Mammary epithelial cell (primary cell): ENCODE data around the gene TNS1.

Source experiments
- EZH2 ChIP-seq: IDR thresholded peaks from 2 replicates; pipeline ENCODE4 v1.6.1; 2012; ENCODE audit warnings: low read length, inconsistent platforms, borderline replicate concordance
- TF ChIP-seq, protein P1 (sequence below), 2 donors: IDR thresholded peaks in 1 of 2; conservative IDR thresholded peaks in 1 of 2; 2 replicates each; pipeline ENCODE4 v1.5.1; 2011 to 2012; ENCODE audit warnings: inconsistent platforms in 2 of 2, low read length in 2 of 2, mild to moderate bottlenecking in 2 of 2, control low read depth in 1 of 2, low read depth in 1 of 2; ENCODE audit not compliant: insufficient read depth in 1 of 2; ENCODE audit errors: extremely low read depth in 1 of 2

DNA sequence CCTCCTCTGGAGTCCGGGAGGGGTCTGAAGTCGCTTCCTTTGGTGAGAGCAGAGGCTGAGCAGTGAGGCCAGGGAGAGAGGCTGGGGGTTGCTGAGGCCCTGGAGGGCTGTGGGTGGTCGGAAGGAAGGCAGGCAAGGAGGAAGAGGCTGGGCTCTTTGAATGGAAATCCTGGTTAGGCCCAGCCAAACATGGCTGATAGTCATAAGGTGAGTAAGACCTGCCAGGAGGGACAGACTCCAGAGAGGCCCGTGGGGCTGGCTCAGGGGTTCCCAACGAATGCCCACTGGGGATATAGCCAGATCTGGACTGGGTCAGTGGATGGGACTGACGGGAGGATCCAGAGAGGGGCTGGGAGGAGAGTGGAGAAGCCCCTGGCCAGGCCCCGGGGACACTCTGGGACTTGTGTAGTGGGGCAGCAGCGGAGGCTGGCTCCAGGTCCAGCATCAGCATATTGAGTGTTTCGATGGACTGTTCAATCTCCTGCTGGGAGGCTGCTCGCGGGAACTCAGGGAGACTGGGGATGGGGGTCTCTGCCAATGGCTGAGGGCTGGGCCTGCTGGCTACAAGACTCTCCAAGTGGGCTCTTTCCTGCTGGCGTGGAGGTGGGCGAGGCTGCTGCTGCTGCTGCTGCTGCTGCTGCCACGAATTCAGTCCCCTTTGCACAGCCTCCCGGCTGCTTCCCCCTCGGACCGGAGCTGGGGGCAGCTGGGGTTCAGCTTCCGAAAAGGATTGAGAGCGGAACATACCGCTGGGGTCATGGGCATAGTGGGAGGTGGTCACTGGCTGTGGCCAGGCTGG, 155.0 kb downstream of the TNS1 start:
- TF ChIP-seq, protein P1, sequence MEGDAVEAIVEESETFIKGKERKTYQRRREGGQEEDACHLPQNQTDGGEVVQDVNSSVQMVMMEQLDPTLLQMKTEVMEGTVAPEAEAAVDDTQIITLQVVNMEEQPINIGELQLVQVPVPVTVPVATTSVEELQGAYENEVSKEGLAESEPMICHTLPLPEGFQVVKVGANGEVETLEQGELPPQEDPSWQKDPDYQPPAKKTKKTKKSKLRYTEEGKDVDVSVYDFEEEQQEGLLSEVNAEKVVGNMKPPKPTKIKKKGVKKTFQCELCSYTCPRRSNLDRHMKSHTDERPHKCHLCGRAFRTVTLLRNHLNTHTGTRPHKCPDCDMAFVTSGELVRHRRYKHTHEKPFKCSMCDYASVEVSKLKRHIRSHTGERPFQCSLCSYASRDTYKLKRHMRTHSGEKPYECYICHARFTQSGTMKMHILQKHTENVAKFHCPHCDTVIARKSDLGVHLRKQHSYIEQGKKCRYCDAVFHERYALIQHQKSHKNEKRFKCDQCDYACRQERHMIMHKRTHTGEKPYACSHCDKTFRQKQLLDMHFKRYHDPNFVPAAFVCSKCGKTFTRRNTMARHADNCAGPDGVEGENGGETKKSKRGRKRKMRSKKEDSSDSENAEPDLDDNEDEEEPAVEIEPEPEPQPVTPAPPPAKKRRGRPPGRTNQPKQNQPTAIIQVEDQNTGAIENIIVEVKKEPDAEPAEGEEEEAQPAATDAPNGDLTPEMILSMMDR (conservative IDR thresholded peaks at IDR 0.05 in 1 of 2, IDR thresholded peaks at IDR 0.05 in 1 of 2; ENCODE audit: extremely low read depth in 1 of 2, insufficient read depth in 1 of 2, low read depth in 1 of 2, low read length in 2 of 2): no peak
- TF ChIP-seq EZH2: no peak
